Endothelial cell of umbilical vein (primary cell): ENCODE results near the gene PCSK6. TPM values are rescaled to one million over a fixed set of nuclear protein-coding genes. Genes with fewer than 3 reads are reported as not detected.

Experiments used
- BruUV-seq: library from RNA; stranded (reverse); fragments of 400-500 nt; replicated peaks from 2 replicates; lab custom pipeline; 2021; lab: Mats Ljungman, UMichigan
- CTCF ChIA-PET: fragments of 300-600, 350-600 bp; sonication (Branson Sonifier 250); formaldehyde crosslinking; loops from one replicate; lab custom pipeline; 2021; ENCODE audit warnings: antibody characterized with exemption, inconsistent platforms; lab: Charles Lee
- POLR2A ChIA-PET: fragments of 300-600, 350-600 bp; sonication (Branson Sonifier 250); formaldehyde crosslinking; loops from one replicate; lab custom pipeline; 2021; ENCODE audit warnings: antibody characterized with exemption, inconsistent platforms; lab: Charles Lee
- DNase-seq: peaks from one replicate; pipeline ENCODE4 v3.0.0-alpha.2; 2011; ENCODE audit warnings: low read depth, low spot score
- FAIRE-seq: peaks from 2 replicates; lab custom pipeline; 2011; peaks lifted over from hg19 to GRCh38; lab: Jason Lieb, UNC
- H2AFZ ChIP-seq: 2 replicates; pipeline ENCODE4 v1.6.0; 2012; ENCODE audit warnings: low read depth, low read length, control low read depth, inconsistent platforms
- H3K27ac ChIP-seq: 2 replicates; pipeline ENCODE4 v1.5.1; 2011; ENCODE audit warnings: low read depth, mild to moderate bottlenecking, control low read depth, low read length, moderate library complexity; ENCODE audit not compliant: insufficient read depth
- H3K27me3 ChIP-seq, 2 experiments: 2 replicates each; pipeline versions ENCODE4 v1.6.0 to v1.6.1; 2011; ENCODE audit warnings: low read length in 2 of 2, mixed read lengths in 1 of 2; ENCODE audit not compliant: control insufficient read depth in 2 of 2, insufficient read depth in 2 of 2
- H3K36me3 ChIP-seq, 2 experiments: 2 replicates in 1 of 2; 3 replicates in 1 of 2; pipeline ENCODE4 v1.5.1; 2011; ENCODE audit warnings: low read length in 2 of 2, mild to moderate bottlenecking in 1 of 2, moderate library complexity in 1 of 2; ENCODE audit not compliant: control insufficient read depth in 2 of 2, insufficient read depth in 2 of 2; ENCODE audit errors: extremely low read depth in 1 of 2
- H3K4me1 ChIP-seq: 3 replicates; pipeline ENCODE4 v1.5.1; 2011; ENCODE audit warnings: mild to moderate bottlenecking, low read length; ENCODE audit not compliant: control insufficient read depth, insufficient read depth; ENCODE audit errors: extremely low read depth
- H3K4me2 ChIP-seq: 2 replicates; pipeline ENCODE4 v1.6.1; 2011; ENCODE audit warnings: low read length, control low read depth, mixed read lengths; ENCODE audit not compliant: insufficient read depth
- H3K4me3 ChIP-seq, 3 experiments: fragments of 200-600 bp in 1 of 3; sonication (generic), shearing (Covaris generic) in 1 of 3; replicated peaks in 1 of 3; 2 replicates each; pipeline ENCODE4 v1.5.1; 2011 to 2016; ENCODE audit warnings: control low read depth in 3 of 3, low read length in 3 of 3, mild to moderate bottlenecking in 2 of 3, inconsistent platforms in 1 of 3, low read depth in 1 of 3, moderate library complexity in 1 of 3; ENCODE audit not compliant: insufficient read depth in 1 of 3
- H3K79me2 ChIP-seq: 2 replicates; pipeline ENCODE4 v1.6.0; 2012; ENCODE audit warnings: low read length, inconsistent platforms; ENCODE audit not compliant: control insufficient read depth, insufficient read depth
- H3K9ac ChIP-seq: replicated peaks from 2 replicates; pipeline ENCODE3; 2011; ENCODE audit warnings: low read length, control low read depth; ENCODE audit not compliant: insufficient read depth; ENCODE audit errors: extremely low read depth
- H3K9me1 ChIP-seq: replicated peaks from 3 replicates; pipeline ENCODE4 v1.6.0; 2011; ENCODE audit warnings: mild to moderate bottlenecking, low read length; ENCODE audit not compliant: control insufficient read depth, insufficient read depth; ENCODE audit errors: extremely low read depth
- H3K9me3 ChIP-seq: replicated peaks from 2 replicates; pipeline ENCODE4 v1.5.1; 2012; ENCODE audit warnings: low read length, inconsistent platforms; ENCODE audit not compliant: control insufficient read depth, insufficient read depth
- H4K20me1 ChIP-seq: replicated peaks from 2 replicates; pipeline ENCODE3; 2011; ENCODE audit warnings: mild to moderate bottlenecking, low read length; ENCODE audit not compliant: control insufficient read depth, insufficient read depth; ENCODE audit errors: extremely low read depth
- EZH2 ChIP-seq: IDR thresholded peaks from 2 replicates; pipeline ENCODE4 v1.6.1; 2012; ENCODE audit warnings: borderline replicate concordance, low read depth, mild to moderate bottlenecking, moderate library complexity, low read length, inconsistent platforms; ENCODE audit not compliant: severe bottlenecking
- FOS ChIP-seq: IDR thresholded peaks from 2 replicates; pipeline ENCODE4 v1.6.1; 2011; ENCODE audit warnings: mild to moderate bottlenecking, low read length, moderate library complexity, borderline replicate concordance; ENCODE audit not compliant: insufficient read depth
- GATA2 ChIP-seq: IDR thresholded peaks from 2 replicates; pipeline ENCODE4 v1.7.0; 2011; ENCODE audit warnings: low read depth, mild to moderate bottlenecking, moderate library complexity, mixed read lengths, low read length; ENCODE audit not compliant: insufficient read length, insufficient read depth
- JUN ChIP-seq: IDR thresholded peaks from 2 replicates; pipeline ENCODE4 v1.6.1; 2011; ENCODE audit warnings: borderline replicate concordance, low read depth; ENCODE audit not compliant: insufficient read length, insufficient read depth
- MYC ChIP-seq: IDR thresholded peaks from one replicate; pipeline ENCODE4 v1.6.1; 2011; ENCODE audit warnings: mild to moderate bottlenecking, low read depth, low read length
- POLR2A ChIP-seq: IDR thresholded peaks from 2 replicates; pipeline ENCODE4 v1.6.1; 2012; ENCODE audit warnings: low read depth, mild to moderate bottlenecking, control low read depth, low read length
- POLR2AphosphoS5 ChIP-seq: IDR thresholded peaks from 2 replicates; pipeline ENCODE4 v1.6.1; 2012; ENCODE audit warnings: low read depth, mild to moderate bottlenecking, control low read depth, low read length, moderate library complexity; ENCODE audit not compliant: insufficient read depth
- dilution Hi-C: fragments of 300-500 bp; cut with MboI; formaldehyde crosslinking; loops from one replicate; pipeline ENCODE4 v1.15.0; 2019; ENCODE audit warnings: low sequenced_read_pairs; ENCODE audit not compliant: extremely low pct_ligation_motif_present
- intact Hi-C: fragments of 100-400 bp; cut with micrococcal nuclease; formaldehyde crosslinking; loops from one replicate; pipeline ENCODE4 v1.10.0; 2022
- polyA plus RNA-seq, 4 experiments: library from polyadenylated mRNA; depleted of rRNA in 3 of 4; stranded (reverse) in 3 of 4; unstranded in 1 of 4; fragments of >200 nt; gene quantifications; 2 replicates each; pipeline versions ENCODE4 v1.2.1 to v1.2.3, GENCODE V29; 2011 to 2012; ENCODE audit warnings: missing spikeins in 1 of 4
- total RNA-seq: library from RNA; stranded (reverse); gene quantifications from 2 replicates; pipeline ENCODE4 v1.2.3, GENCODE V29; 2021
- TF ChIP-seq, protein P1 (sequence below), 2 donors: IDR thresholded peaks; 1 replicate in 1 of 2; 2 replicates in 1 of 2; pipeline ENCODE4 v1.5.1; 2011; ENCODE audit warnings: low read length in 2 of 2, mild to moderate bottlenecking in 2 of 2, moderate library complexity in 2 of 2, control low read depth in 1 of 2, inconsistent platforms in 1 of 2, low read depth in 1 of 2; ENCODE audit not compliant: insufficient read depth in 1 of 2; ENCODE audit errors: extremely low read depth in 1 of 2
- TF ChIP-seq, protein P2 (sequence below): IDR thresholded peaks from 2 replicates; pipeline ENCODE4 v1.6.1; 2011; ENCODE audit not compliant: insufficient read depth, insufficient read length

PCSK6 gene
- total and polyA plus RNA-seq, 2 donors (not counting 3 experiments of a cell fraction or from before 2014, with no cell fraction given) = 0.18 to 0.69 TPM

DNA sequence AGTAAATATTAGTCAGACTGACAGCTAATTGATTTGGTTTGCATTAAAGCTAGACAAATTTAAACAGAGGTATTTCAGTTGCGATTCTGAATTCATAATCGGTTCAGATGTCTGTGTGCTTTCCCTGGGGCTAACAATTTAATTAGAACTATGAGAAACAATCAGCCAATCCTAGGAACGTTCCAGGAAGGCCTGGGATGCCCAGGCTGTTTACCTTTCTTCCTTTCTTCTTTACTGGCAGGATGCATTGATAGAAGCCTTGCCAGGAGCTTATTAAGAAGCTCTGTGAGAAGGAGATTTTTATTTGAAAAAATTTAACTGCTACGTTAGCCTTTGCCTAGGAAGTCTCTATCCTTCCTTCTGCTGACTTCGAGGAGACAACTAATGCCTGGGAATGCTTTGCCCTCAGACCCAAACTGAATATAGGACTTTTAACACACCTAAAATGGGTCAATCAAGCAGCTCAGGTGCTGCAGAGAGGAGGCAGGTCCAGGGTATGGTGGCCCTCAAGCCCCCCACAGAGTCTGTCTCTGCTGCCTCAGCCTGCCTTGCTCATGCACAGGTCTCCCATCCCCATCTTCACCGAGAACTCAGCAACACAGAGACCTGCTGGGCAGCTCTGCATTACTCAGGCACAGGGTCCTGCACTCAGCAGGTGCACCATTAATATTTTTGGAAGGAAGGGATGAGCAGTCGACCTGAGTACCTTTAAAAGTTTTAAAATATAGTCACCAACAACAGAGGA lies 48.5 kb downstream of the PCSK6 start:
- no TSS peak for BruUV-seq
- Histone ChIP-seq H3K27me3 (peaks cover 7 to 8% of the 10 kb centered on the region in 2 experiments), H3K9me1 (no peaks in the 10 kb centered on the region), H3K9ac (no peak overlapping the region), H3K36me3 (no peaks in the 10 kb centered on the region), H3K4me2 (no peak overlapping the region), H3K4me3 (no peak overlapping the region), H3K79me2 (no peaks in the 10 kb centered on the region), H3K27ac (no peak overlapping the region), H4K20me1 (no peaks in the 10 kb centered on the region), H2AFZ (no peak overlapping the region), H3K9me3 (no peaks in the 10 kb centered on the region), H3K4me1 (peaks cover 7% of the 10 kb centered on the region)
- ChIA-PET POLR2A (no interaction called here), CTCF (interaction anchor here (0.7 to 2.0 kb wide), 2 partner anchors 12 to 61 kb away, joined by 3 to 5 read pairs; no protein-coding TSS in a partner anchor)
- TF ChIP-seq GATA2 = no peak
- TF ChIP-seq, protein P1, sequence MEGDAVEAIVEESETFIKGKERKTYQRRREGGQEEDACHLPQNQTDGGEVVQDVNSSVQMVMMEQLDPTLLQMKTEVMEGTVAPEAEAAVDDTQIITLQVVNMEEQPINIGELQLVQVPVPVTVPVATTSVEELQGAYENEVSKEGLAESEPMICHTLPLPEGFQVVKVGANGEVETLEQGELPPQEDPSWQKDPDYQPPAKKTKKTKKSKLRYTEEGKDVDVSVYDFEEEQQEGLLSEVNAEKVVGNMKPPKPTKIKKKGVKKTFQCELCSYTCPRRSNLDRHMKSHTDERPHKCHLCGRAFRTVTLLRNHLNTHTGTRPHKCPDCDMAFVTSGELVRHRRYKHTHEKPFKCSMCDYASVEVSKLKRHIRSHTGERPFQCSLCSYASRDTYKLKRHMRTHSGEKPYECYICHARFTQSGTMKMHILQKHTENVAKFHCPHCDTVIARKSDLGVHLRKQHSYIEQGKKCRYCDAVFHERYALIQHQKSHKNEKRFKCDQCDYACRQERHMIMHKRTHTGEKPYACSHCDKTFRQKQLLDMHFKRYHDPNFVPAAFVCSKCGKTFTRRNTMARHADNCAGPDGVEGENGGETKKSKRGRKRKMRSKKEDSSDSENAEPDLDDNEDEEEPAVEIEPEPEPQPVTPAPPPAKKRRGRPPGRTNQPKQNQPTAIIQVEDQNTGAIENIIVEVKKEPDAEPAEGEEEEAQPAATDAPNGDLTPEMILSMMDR (IDR thresholded peaks at IDR 0.05; ENCODE audit: extremely low read depth in 1 of 2, insufficient read depth in 1 of 2, low read depth in 1 of 2, low read length in 2 of 2) = no peak
- no peak for TF ChIP-seq MYC
- TF ChIP-seq EZH2 = no peak
- TF ChIP-seq, protein P2, sequence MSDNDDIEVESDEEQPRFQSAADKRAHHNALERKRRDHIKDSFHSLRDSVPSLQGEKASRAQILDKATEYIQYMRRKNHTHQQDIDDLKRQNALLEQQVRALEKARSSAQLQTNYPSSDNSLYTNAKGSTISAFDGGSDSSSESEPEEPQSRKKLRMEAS = no peak
- no peak for TF ChIP-seq FOS
- TF ChIP-seq JUN = no peak
- no peak for TF ChIP-seq POLR2A
- no peak for TF ChIP-seq POLR2AphosphoS5
- intact Hi-C loops (no loop called here), dilution Hi-C loops (no loop called here)
- no peak for DNase-seq
- FAIRE-seq = no peak
